ENCODE measurements around the gene OR5AR1.
"Not testable (repeated sequence)": the region's sequence is repeated elsewhere in the genome, so short reads cannot be mapped to it uniquely, and the experiment has no call there.

OR5AR1 gene

DNA sequence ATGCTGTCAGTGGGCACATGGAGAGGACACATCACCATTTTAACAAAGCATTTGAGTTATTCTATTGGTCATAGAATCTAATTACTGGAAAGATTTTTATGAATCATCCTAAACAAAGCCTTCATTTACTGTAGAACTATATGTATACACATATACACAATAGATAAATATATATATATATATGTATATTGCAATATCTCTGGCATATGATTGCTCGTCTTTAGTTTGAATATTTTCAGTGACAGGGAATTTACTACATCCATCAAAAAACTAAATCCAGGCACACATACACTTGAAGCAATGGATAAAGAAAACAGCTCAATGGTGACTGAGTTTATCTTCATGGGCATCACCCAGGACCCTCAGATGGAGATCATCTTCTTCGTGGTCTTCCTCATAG, at the start of gene OR5AR1:
Gene OR5AR1, plus strand, starts transcription at position 301 of the 400 bp plus-strand sequence. Its CDS starts 0 bp downstream, at position 301.
- no peak for DNase-seq (ENCODE audit: low spot score)

DNA sequence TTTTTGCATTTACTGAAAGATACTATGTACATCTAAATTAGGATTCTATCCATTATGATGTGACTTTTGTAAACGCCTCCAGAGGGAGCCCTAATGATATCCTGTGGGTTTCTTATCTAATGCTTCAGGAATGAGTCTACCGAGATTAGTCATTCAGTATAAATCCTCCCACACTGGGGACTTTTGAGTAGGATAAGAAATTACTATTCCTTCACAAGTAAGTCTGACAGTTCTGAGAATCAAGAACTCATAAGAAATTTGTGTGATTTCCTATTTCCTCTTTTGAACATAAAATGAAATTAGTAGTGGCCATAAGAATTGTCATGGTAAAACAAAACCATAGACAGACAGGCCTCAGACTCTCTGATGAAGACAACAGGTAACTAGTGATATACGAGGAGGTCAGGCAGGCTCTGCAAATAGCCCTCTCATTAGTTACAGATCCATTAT, 38.8 kb upstream of the OR5AR1 start:
- peak; percentile 53 for DNase-seq (ENCODE audit: low spot score)

DNA sequence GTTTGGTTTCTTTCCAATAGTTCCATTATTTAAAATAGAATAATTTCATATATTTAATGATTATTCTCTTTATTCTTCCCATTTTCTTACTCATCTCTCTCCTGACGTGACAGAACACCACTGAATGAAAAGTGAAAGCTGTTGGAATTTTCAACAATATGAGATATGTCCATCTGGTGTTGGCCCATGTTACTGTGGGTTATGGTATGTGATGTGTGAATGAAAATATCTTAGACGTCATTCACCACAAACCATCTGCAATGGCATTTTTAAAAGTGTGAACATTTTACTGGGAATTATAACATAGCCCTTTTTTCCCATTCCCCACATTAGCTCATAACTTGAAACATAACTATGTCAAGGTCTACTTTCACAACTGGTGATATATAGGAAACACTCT, 37.5 kb upstream of the OR5AR1 start:
- no peak for DNase-seq (ENCODE audit: low spot score)

DNA sequence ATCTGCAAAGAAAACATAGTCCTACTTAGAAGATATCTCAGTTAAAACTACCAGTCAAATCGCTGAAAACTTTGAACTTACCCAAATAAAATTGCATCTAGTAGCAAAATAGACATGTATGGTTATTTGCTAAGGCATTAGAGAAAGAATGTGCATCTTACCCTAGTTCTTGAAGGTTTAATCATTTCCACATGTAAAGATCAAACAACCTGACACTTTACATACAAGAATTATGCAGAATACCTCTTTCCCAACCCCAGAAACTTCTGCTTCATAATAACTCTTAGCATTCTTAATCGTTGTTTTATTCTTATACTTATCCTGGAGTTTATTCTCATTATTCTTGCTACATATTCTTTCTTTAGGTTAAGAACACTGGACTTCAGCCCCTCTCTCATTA, 31.2 kb upstream of the OR5AR1 start:
- no peak for DNase-seq (ENCODE audit: low spot score)

DNA sequence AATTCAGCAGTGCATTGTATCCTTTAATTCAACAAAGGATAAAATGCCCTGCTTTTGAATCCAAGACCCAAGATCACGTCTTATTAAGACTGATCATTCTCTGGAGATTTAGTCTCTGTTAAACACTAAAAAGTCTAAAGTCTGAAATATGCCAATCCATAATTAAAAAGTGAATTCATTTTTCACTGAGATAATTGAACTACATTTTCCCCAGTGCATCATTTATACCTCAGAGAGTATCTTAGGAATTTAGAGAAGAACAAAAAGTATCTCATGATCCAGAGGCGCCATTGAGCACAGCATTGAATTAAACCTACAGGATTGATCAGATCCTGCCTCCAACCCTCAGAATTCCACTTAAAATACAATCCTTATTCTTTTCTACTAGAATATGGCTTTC, 26.6 kb upstream of the OR5AR1 start:
- no peak for DNase-seq (ENCODE audit: low spot score)

DNA sequence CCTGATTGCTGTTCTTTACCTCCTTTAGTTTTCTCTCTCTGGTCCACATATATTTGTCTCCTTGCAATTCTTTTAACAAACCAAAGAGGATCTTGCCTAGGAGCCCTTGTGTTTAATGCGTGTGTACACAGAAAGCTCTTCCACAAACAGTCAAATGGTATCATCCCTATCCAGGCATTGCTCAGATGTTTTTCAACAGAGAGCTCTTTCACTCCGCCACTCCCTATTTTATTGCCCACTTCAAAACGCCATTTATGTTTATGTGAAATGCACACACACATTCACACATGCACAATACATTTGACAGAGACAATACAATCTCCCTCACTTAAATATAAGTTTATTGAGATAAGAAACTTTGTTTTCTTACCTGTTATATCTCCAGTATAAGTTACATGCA, 26.0 kb upstream of the OR5AR1 start:
- DNase-seq (ENCODE audit: low spot score) = no peak

DNA sequence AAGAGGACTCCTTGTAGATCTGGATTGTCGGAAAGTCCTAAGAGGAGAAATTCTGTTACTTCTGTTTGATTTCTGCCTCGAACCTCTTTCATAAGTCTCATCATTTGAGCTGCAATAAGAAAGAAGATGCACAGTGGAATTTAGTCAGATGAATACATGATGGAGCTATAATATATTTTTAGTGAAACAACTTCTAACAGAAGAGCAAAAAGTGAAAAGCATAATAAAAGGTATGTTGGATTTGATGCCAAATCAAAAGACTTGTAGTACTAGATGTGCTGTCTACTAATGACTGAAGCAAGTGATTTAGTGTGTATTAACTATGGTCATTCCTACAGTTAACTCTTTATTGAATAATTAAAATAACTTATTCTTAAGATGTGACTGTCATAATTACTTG, 21.1 kb upstream of the OR5AR1 start, which contains the start of gene OR5AP2:
Gene OR5AP2, minus strand, starts transcription at position 101 of the 400 bp plus-strand sequence. Its CDS starts 0 bp downstream, at position 101.
- no peak for DNase-seq (ENCODE audit: low spot score)

DNA sequence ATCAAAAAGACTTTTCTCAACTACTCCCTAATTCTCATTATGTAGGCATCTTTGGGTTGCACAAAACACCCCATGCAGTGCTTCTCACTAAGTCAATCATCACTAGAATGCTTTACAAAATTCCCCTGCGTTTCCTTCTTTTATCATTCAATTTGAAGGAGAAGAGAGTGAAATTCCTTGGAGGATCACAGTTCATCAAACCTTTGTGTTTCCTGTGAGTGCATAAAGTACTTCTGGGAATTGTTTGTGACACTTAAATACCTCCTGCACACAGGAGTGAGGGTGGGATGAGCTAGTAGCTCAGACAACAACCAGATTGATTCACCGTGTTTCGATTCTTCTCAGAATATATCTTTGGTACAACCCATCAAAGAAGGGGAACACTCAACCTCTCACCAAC, 3.7 kb upstream of the OR5AR1 start:
- no peak for DNase-seq (ENCODE audit: low spot score)

DNA sequence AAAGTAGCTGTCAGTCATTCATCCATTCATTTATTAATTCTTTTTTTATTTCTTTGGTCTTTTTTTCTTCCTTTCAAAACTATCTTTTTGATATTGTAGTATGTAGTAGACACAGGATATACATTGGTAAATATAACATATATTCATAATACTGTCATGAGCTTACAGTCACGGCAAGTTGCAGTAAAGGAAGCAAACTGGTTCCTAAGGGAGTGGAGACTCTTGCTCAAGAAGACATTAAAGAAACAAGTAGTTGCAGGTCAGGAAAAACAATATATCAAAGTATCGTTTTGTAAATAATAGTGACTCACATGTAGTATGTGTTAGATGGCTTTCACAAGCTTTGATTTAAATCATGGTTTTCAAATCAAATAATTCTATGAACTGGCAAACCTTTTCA, 7.5 kb downstream of the OR5AR1 start:
- DNase-seq (ENCODE audit: low spot score) = no peak

DNA sequence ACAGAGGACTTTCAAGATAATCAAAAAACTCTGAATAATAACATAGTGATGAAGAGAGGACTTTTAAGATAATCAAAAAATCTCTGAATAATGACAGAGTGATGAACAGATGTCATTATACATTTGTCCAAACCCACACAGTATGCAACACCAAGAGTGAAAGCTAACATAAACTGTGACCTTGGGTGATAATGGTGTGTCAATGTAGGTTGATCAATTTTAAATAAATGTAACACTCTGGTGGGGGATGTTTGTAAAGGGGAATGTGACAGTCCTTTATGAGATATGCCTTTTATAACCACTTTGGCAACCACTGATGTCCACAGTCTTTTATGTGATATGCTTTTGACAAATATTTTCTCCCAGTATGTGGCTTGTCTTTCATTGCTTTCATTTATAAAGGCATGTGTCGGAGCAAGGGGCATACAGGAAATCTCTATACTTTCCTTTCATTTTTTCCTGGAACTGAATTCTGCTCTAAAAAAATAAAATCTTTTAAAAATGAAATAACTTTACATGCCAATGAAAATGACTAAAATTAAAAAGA, 25.1 kb downstream of the OR5AR1 start:
- DNase-seq (ENCODE audit: low spot score) = no peak

DNA sequence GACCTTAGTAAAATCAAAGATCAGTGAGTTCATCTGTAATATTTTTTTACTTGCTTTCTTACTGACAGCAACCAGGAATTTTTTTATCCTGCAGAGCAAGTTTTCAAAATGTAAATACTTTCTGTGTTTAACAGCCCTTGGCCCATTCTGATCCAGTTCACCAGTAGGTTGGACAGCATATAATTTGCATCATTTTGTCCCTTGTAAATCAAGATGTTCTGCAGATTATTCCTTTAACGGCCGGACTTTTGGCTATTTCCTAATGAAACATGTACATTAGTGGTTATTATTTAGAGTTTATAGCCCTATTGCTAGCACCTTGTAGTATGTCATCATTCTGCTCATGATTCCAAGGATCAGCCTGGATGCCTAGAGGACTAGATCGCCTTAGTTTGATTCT, 27.7 kb downstream of the OR5AR1 start:
- not testable (repeated sequence) for DNase-seq (ENCODE audit: low spot score)

DNA sequence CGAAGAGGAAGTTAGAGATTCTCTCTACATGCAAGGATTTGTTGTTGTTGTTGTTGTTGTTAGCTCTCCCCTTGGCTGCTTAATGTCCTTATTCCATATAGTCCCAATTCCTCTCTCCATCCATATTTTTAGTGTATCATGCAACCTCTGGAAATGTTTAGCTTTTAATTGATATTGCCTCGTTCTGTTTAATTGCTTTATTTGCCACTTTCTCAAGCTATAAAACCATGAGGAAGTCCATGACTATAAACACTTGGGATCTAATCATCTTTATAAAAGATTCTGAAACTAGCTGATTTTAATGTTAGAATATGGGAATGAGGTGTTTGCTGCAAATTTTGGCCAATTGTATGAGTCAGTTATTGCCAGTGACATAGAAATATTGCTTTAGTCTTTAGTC, 29.9 kb downstream of the OR5AR1 start:
- no peak for DNase-seq (ENCODE audit: low spot score)

DNA sequence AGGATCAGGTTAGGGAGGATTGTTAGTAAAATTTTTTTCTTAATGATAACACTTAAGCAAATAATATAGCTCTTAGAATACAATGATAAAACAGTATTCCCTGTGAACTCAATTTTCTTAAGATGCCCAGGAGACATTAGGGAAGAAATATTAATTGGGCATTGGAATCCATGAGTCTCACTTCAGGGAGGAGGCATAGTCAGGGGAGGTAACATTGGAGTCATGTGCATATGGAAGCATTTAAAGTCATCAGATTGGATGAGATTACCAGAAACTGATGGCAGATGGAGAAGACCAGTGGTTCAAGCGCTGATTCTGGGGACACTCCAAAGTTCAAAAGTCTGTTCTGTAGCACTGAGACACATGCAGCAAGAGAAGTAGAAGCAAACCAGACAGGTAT, 35.3 kb downstream of the OR5AR1 start, which contains the start of gene OR9G1:
Gene OR9G1, plus strand, starts transcription at position 301 of the 400 bp plus-strand sequence. CDS start 1,293 bp downstream, outside the sequence.
- no peak for DNase-seq (ENCODE audit: low spot score)

DNA sequence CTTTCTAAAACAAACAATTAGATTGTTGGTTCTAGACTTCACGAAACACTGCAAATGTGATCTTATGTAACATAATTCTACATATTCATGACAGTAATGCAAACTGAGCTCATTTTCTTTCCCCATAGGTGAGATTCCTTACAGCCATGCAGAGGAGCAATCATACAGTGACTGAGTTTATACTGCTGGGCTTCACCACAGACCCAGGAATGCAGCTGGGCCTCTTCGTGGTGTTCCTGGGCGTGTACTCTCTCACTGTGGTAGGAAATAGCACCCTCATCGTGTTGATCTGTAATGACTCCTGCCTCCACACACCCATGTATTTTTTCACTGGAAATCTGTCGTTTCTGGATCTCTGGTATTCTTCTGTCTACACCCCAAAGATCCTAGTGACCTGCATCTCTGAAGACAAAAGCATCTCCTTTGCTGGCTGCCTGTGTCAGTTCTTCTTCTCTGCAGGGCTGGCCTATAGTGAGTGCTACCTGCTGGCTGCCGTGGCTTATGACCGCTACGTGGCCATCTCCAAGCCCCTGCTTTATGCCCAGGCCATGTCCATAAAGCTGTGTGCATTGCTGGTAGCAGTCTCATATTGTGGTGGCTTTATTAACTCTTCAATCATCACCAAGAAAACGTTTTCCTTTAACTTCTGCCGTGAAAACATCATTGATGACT, 36.9 kb downstream of the OR5AR1 start:
- DNase-seq (ENCODE audit: low spot score) = no peak

DNA sequence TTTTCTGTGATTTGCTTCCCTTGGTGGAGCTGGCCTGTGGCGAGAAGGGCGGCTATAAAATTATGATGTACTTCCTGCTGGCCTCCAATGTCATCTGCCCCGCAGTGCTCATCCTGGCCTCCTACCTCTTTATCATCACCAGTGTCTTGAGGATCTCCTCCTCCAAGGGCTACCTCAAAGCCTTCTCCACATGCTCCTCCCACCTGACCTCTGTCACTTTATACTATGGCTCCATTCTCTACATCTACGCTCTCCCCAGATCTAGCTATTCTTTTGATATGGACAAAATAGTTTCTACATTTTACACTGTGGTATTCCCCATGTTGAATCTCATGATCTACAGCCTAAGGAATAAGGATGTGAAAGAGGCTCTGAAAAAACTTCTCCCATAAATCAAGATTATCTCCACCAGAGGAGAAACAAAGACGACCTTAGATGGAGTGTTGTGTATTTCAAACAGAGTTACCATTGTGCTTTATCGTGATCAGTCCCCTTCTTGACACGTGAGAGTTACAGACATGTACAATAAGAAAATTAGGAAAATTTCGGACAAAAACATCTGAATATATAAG, 37.5 kb downstream of the OR5AR1 start:
- DNase-seq (ENCODE audit: low spot score) = no peak

DNA sequence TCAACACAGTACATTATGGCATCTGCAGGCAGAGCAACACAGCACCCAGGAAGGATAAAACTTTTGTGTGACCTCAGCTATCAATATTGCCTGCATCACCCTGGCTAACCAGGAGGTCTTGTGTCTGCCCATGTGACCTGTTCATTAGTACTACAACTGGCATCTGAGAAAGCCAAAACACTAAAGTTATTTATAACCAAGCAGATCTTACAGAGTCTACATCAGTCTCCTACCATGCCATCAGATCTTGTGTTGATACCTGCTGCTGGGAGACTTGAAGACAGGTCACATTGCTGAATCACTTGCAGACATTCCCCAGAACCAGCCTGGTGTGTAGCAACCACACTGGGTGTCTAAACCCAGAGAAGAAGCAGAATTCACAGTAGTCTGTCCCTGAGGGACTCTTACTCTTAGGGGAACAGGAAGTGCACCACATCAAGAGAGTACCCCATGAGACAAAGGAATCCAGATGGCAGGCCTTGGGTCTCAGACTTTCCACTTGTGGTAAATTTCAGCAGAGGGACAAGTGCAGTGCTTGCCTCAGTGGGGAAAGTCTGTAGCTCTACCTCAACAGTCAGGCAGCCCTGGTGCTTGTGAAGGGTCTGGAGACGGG, 42.4 kb downstream of the OR5AR1 start:
- no peak for DNase-seq (ENCODE audit: low spot score)

DNA sequence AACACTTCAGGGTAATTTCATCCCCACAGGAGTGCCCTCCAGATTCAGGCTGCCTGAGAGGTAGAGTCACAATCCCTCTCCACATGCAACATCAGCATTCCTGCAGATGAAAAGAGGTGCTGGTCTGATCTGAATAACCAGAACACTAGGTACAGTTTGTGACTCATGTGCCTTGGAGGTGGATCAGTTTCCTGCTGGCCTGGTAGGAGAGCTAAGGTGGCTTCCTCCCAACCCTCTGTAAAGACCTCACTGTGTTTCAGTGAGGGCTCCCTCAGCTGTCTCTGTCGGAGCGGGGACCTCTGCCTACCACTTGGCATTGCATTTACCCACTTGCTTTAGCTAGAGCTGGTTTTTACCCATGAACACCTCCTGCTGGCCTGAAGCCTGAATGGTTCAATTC, 43.0 kb downstream of the OR5AR1 start:
- DNase-seq (ENCODE audit: low spot score) = no peak

DNA sequence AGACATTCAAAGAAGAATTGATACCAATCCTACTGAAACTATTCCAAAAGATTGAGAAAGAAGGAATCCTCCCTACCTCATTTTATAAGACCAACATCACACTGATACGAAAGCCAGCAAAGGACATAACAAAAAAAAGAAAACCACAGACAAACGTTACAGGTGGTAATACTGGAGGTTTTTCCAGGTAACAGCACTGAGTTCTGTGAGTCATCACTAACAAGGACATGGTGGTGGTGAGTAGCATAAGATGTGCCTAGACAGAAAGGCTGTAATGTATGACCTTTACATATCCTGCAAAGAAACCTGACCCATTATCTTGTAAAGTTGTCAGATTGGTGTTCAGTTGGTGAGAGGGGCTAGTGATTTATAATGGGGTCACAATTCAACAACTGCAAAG, 50.7 kb downstream of the OR5AR1 start:
- DNase-seq (ENCODE audit: low spot score) = no peak
